Measurements from ENCODE around the gene RCAN2.

DNA sequence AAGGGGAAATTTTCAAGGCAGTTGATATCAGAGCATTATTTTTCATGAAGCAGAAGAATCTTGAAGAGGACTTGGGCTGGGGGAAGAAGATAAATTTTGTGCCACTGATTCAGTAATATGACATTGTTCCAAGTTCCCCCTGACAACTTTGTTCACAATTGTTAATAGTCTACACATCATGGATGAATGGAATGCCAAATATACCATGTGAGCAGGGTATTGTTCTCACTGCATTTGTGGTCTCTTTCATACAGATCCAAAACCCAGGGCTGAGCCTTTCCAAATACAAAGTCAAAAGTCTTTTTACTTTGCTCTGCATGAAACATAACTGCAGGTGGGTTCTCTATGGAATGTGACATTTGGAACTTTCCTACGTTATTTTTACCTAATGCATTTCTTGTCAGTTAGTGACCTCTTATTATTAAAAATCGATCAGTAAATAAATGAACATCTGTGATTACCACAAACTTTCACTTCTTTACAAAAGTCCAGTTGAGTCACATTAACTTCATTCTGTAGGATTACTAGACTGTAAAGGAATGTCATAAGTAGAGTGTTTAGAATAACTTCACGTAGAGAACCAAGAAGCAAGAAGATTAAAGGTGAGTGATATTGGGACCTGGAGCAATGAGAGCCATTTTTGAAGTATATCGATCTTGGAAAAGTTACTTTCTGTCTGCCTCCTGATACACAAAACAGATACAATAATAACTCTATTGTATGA lies 100.9 kb downstream of the RCAN2 start:
- TF ChIP-seq, protein P1, sequence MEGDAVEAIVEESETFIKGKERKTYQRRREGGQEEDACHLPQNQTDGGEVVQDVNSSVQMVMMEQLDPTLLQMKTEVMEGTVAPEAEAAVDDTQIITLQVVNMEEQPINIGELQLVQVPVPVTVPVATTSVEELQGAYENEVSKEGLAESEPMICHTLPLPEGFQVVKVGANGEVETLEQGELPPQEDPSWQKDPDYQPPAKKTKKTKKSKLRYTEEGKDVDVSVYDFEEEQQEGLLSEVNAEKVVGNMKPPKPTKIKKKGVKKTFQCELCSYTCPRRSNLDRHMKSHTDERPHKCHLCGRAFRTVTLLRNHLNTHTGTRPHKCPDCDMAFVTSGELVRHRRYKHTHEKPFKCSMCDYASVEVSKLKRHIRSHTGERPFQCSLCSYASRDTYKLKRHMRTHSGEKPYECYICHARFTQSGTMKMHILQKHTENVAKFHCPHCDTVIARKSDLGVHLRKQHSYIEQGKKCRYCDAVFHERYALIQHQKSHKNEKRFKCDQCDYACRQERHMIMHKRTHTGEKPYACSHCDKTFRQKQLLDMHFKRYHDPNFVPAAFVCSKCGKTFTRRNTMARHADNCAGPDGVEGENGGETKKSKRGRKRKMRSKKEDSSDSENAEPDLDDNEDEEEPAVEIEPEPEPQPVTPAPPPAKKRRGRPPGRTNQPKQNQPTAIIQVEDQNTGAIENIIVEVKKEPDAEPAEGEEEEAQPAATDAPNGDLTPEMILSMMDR (IDR thresholded peaks at IDR 0.05; ENCODE audit: insufficient read depth, low read length): no peak
- no peak for TF ChIP-seq POLR2AphosphoS5 (IDR thresholded peaks at IDR 0.05; ENCODE audit: low read depth)
- TF ChIP-seq GABPA (IDR thresholded peaks at IDR 0.05; ENCODE audit: low read depth): no peak
- TF ChIP-seq, protein P2, sequence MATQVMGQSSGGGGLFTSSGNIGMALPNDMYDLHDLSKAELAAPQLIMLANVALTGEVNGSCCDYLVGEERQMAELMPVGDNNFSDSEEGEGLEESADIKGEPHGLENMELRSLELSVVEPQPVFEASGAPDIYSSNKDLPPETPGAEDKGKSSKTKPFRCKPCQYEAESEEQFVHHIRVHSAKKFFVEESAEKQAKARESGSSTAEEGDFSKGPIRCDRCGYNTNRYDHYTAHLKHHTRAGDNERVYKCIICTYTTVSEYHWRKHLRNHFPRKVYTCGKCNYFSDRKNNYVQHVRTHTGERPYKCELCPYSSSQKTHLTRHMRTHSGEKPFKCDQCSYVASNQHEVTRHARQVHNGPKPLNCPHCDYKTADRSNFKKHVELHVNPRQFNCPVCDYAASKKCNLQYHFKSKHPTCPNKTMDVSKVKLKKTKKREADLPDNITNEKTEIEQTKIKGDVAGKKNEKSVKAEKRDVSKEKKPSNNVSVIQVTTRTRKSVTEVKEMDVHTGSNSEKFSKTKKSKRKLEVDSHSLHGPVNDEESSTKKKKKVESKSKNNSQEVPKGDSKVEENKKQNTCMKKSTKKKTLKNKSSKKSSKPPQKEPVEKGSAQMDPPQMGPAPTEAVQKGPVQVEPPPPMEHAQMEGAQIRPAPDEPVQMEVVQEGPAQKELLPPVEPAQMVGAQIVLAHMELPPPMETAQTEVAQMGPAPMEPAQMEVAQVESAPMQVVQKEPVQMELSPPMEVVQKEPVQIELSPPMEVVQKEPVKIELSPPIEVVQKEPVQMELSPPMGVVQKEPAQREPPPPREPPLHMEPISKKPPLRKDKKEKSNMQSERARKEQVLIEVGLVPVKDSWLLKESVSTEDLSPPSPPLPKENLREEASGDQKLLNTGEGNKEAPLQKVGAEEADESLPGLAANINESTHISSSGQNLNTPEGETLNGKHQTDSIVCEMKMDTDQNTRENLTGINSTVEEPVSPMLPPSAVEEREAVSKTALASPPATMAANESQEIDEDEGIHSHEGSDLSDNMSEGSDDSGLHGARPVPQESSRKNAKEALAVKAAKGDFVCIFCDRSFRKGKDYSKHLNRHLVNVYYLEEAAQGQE (IDR thresholded peaks at IDR 0.05; ENCODE audit: insufficient replicate concordance, low read depth): no peak

Measured in HL-60 (cell line).